Measurements from ENCODE around the gene DOCK10. TPM values are rescaled to one million over a fixed set of nuclear protein-coding genes. Genes with fewer than 3 reads are reported as not detected.

Gene DOCK10
- 41.2 TPM for total RNA-seq
- polyA plus RNA-seq, result 3.8 TPM

GRCh38 chr2:225041851-225042799 is at the start of gene DOCK10:
DOCK10 (minus strand) TSS chr2:225042468; CDS start chr2:225042374, 94 bp downstream.
- WGBS, result under 1% methylated on average over 113 of the region's 113 CpGs
- Histone ChIP-seq H3K36me3 (ENCODE audit: insufficient read depth) (no peaks in the 10 kb centered on the region), H3K4me3 (ENCODE audit: low read depth, low read length) (peak within 1 kb of the TSS; percentile 72), H3K27ac (ENCODE audit: low read depth) (no peak within 1 kb of the TSS), H3K4me1 (ENCODE audit: insufficient read depth) (no peaks in the 10 kb centered on the region)
- DNase-seq (ENCODE audit: extremely low spot score), result no peak

- 85% methylated on average over 2 of the region's 2 CpGs for WGBS
- H3K27ac ChIP-seq (ENCODE audit: low read depth), result no peak overlapping the region
- no peaks in the 10 kb centered on the region for H3K4me1 ChIP-seq (ENCODE audit: insufficient read depth)
- no peak for DNase-seq (ENCODE audit: extremely low spot score)
- no peak overlapping the region for H3K4me3 ChIP-seq (ENCODE audit: low read depth, low read length)
- no peaks in the 10 kb centered on the region for H3K36me3 ChIP-seq (ENCODE audit: insufficient read depth)
Observed at GRCh38 chr2:225091336-225091735, 49.1 kb upstream of the DOCK10 start.

GRCh38 chr2:225090746-225091145 is 48.5 kb upstream of the DOCK10 start:
- no peak overlapping the region for H3K27ac ChIP-seq (ENCODE audit: low read depth)
- DNase-seq (ENCODE audit: extremely low spot score), result no peak
- H3K36me3 ChIP-seq (ENCODE audit: insufficient read depth), result no peaks in the 10 kb centered on the region
- 83% methylated on average over 3 of the region's 3 CpGs for WGBS
- H3K4me3 ChIP-seq (ENCODE audit: low read depth, low read length), result no peak overlapping the region
- no peaks in the 10 kb centered on the region for H3K4me1 ChIP-seq (ENCODE audit: insufficient read depth)

GRCh38 chr2:225086915-225087314 is 44.6 kb upstream of the DOCK10 start:
- Histone ChIP-seq H3K4me1 (ENCODE audit: insufficient read depth) (no peaks in the 10 kb centered on the region), H3K36me3 (ENCODE audit: insufficient read depth) (no peaks in the 10 kb centered on the region), H3K27ac (ENCODE audit: low read depth) (no peak overlapping the region), H3K4me3 (ENCODE audit: low read depth, low read length) (no peak overlapping the region)
- WGBS, result 77% methylated on average over 5 of the region's 5 CpGs
- DNase-seq (ENCODE audit: extremely low spot score), result no peak

GRCh38 chr2:225086439-225086838 is 44.2 kb upstream of the DOCK10 start:
- no peak for DNase-seq (ENCODE audit: extremely low spot score)

GRCh38 chr2:225083276-225083675 is 41.0 kb upstream of the DOCK10 start:
- Histone ChIP-seq H3K4me3 (ENCODE audit: low read depth, low read length) (no peak overlapping the region), H3K4me1 (ENCODE audit: insufficient read depth) (no peaks in the 10 kb centered on the region), H3K36me3 (ENCODE audit: insufficient read depth) (no peaks in the 10 kb centered on the region), H3K27ac (ENCODE audit: low read depth) (no peak overlapping the region)
- 90% methylated on average over 3 of the region's 3 CpGs for WGBS
- DNase-seq (ENCODE audit: extremely low spot score), result no peak

More at GRCh38 chr2:225086439-225086838, 44.2 kb upstream of the DOCK10 start:
- no peak overlapping the region for H3K4me3 ChIP-seq (ENCODE audit: low read depth, low read length)
- 93% methylated on average over 4 of the region's 4 CpGs for WGBS
- no peaks in the 10 kb centered on the region for H3K36me3 ChIP-seq (ENCODE audit: insufficient read depth)
- no peak overlapping the region for H3K27ac ChIP-seq (ENCODE audit: low read depth)
- H3K4me1 ChIP-seq (ENCODE audit: insufficient read depth), result no peaks in the 10 kb centered on the region

GRCh38 chr2:225076125-225076524 is 33.9 kb upstream of the DOCK10 start:
- no peak for DNase-seq (ENCODE audit: extremely low spot score)
- H3K27ac ChIP-seq (ENCODE audit: low read depth), result no peak overlapping the region
- H3K36me3 ChIP-seq (ENCODE audit: insufficient read depth), result no peaks in the 10 kb centered on the region
- no peaks in the 10 kb centered on the region for H3K4me1 ChIP-seq (ENCODE audit: insufficient read depth)
- no peak overlapping the region for H3K4me3 ChIP-seq (ENCODE audit: low read depth, low read length)

- no peak for DNase-seq (ENCODE audit: extremely low spot score)
- 80% methylated on average over 1 of the region's 1 CpG for WGBS
- no peak overlapping the region for H3K4me3 ChIP-seq (ENCODE audit: low read depth, low read length)
- H3K27ac ChIP-seq (ENCODE audit: low read depth), result no peak overlapping the region
- H3K36me3 ChIP-seq (ENCODE audit: insufficient read depth), result no peaks in the 10 kb centered on the region
- no peaks in the 10 kb centered on the region for H3K4me1 ChIP-seq (ENCODE audit: insufficient read depth)
Observed at GRCh38 chr2:225074919-225075681, 32.8 kb upstream of the DOCK10 start.

GRCh38 chr2:225074366-225074765 is 32.1 kb upstream of the DOCK10 start:
- DNase-seq (ENCODE audit: extremely low spot score), result no peak
- H3K4me1 ChIP-seq (ENCODE audit: insufficient read depth), result no peaks in the 10 kb centered on the region
- no peaks in the 10 kb centered on the region for H3K36me3 ChIP-seq (ENCODE audit: insufficient read depth)
- no peak overlapping the region for H3K27ac ChIP-seq (ENCODE audit: low read depth)
- no peak overlapping the region for H3K4me3 ChIP-seq (ENCODE audit: low read depth, low read length)
- WGBS, result 83% methylated on average over 5 of the region's 5 CpGs

- Histone ChIP-seq H3K4me1 (ENCODE audit: insufficient read depth) (no peaks in the 10 kb centered on the region), H3K4me3 (ENCODE audit: low read depth, low read length) (no peak overlapping the region), H3K27ac (ENCODE audit: low read depth) (no peak overlapping the region), H3K36me3 (ENCODE audit: insufficient read depth) (no peaks in the 10 kb centered on the region)
- 63% methylated on average over 5 of the region's 5 CpGs for WGBS
- no peak for DNase-seq (ENCODE audit: extremely low spot score)
Observed at GRCh38 chr2:225073198-225073597, 30.9 kb upstream of the DOCK10 start.

- WGBS, result 81% methylated on average over 2 of the region's 2 CpGs
- Histone ChIP-seq H3K36me3 (ENCODE audit: insufficient read depth) (no peaks in the 10 kb centered on the region), H3K27ac (ENCODE audit: low read depth) (no peak overlapping the region), H3K4me3 (ENCODE audit: low read depth, low read length) (no peak overlapping the region), H3K4me1 (ENCODE audit: insufficient read depth) (no peaks in the 10 kb centered on the region)
- no peak for DNase-seq (ENCODE audit: extremely low spot score)
Observed at GRCh38 chr2:225072444-225072843, 30.2 kb upstream of the DOCK10 start.

- Histone ChIP-seq H3K27ac (ENCODE audit: low read depth) (no peak overlapping the region), H3K36me3 (ENCODE audit: insufficient read depth) (no peaks in the 10 kb centered on the region), H3K4me3 (ENCODE audit: low read depth, low read length) (no peak overlapping the region), H3K4me1 (ENCODE audit: insufficient read depth) (no peaks in the 10 kb centered on the region)
- 90% methylated on average over 2 of the region's 2 CpGs for WGBS
- no peak for DNase-seq (ENCODE audit: extremely low spot score)
Observed at GRCh38 chr2:225070811-225071210, 28.5 kb upstream of the DOCK10 start.

- no peaks in the 10 kb centered on the region for H3K36me3 ChIP-seq (ENCODE audit: insufficient read depth)
- no peak for DNase-seq (ENCODE audit: extremely low spot score)
- H3K4me1 ChIP-seq (ENCODE audit: insufficient read depth), result no peaks in the 10 kb centered on the region
- H3K27ac ChIP-seq (ENCODE audit: low read depth), result no peak overlapping the region
- H3K4me3 ChIP-seq (ENCODE audit: low read depth, low read length), result no peak overlapping the region
- 61% methylated on average over 1 of the region's 1 CpG for WGBS
Observed at GRCh38 chr2:225069966-225070365, 27.7 kb upstream of the DOCK10 start.

- 95% methylated on average over 1 of the region's 1 CpG for WGBS
- Histone ChIP-seq H3K27ac (ENCODE audit: low read depth) (no peak overlapping the region), H3K36me3 (ENCODE audit: insufficient read depth) (no peaks in the 10 kb centered on the region), H3K4me3 (ENCODE audit: low read depth, low read length) (no peak overlapping the region), H3K4me1 (ENCODE audit: insufficient read depth) (no peaks in the 10 kb centered on the region)
- DNase-seq (ENCODE audit: extremely low spot score), result no peak
Observed at GRCh38 chr2:225069477-225069876, 27.2 kb upstream of the DOCK10 start.
